Hematopoietic multipotent progenitor cell treated with erythropoietin and hydrocortisone succinate and interleukin-3 and kit ligand, for 15 days (in vitro differentiated cells): ENCODE data around the gene ATG13.
"Not testable (repeated sequence)": the region's sequence is repeated elsewhere in the genome, so short reads cannot be mapped to it uniquely, and the experiment has no call there.

ENCODE experiments used
- DNase-seq: peaks from one replicate; pipeline ENCODE4 v3.0.0-alpha.2; 2015; ENCODE audit warnings: low spot score

Gene ATG13

GRCh38 chr11:46697723-46698122, 80.4 kb downstream of the ATG13 start:
- no peak for DNase-seq

GRCh38 chr11:46698597-46698996, 81.2 kb downstream of the ATG13 start:
- no peak for DNase-seq

GRCh38 chr11:46700241-46701077, 83.1 kb downstream of the ATG13 start, which contains the start of the genes ARHGAP1 and ZNF408:
Gene ARHGAP1, minus strand, starts transcription at chr11:46700619. Its CDS starts 4,512 bp downstream, at chr11:46696107.
Gene ZNF408, plus strand, starts transcription at chr11:46701031. Its CDS starts 17 bp downstream, at chr11:46701048.
- peak; percentile 99 for DNase-seq

- DNase-seq, result no peak
Measured at GRCh38 chr11:46701078-46701654, 83.8 kb downstream of the ATG13 start.

- no peak for DNase-seq
Measured at GRCh38 chr11:46705070-46705688, 87.8 kb downstream of the ATG13 start.

- DNase-seq, result no peak
Measured at GRCh38 chr11:46706886-46707285, 89.5 kb downstream of the ATG13 start.

- not testable (repeated sequence) for DNase-seq
Measured at GRCh38 chr11:46709351-46709750, 92.0 kb downstream of the ATG13 start.

GRCh38 chr11:46710821-46711269, 93.5 kb downstream of the ATG13 start:
- DNase-seq, result no peak

- no peak for DNase-seq
Measured at GRCh38 chr11:46711303-46711702, 94.0 kb downstream of the ATG13 start.

- DNase-seq, result no peak
Measured at GRCh38 chr11:46712874-46713576, 95.7 kb downstream of the ATG13 start.

GRCh38 chr11:46717825-46718154, 100.4 kb downstream of the ATG13 start:
- not testable (repeated sequence) for DNase-seq

GRCh38 chr11:46718155-46719019, 101.0 kb downstream of the ATG13 start:
- no peak for DNase-seq

GRCh38 chr11:46719048-46719542, 101.7 kb downstream of the ATG13 start, which contains the start of gene F2:
Gene F2, plus strand, starts transcription at chr11:46719213. Its CDS starts 23 bp downstream, at chr11:46719236.
- DNase-seq, result no peak

- DNase-seq, result no peak
Measured at GRCh38 chr11:46719543-46720218, 102.3 kb downstream of the ATG13 start.

- DNase-seq, result no peak
Measured at GRCh38 chr11:46721286-46721685, 103.9 kb downstream of the ATG13 start.

- no peak for DNase-seq
Measured at GRCh38 chr11:46722566-46723358, 105.4 kb downstream of the ATG13 start.

GRCh38 chr11:46723359-46723680, 106.0 kb downstream of the ATG13 start:
- DNase-seq, result no peak

GRCh38 chr11:46724088-46724487, 106.7 kb downstream of the ATG13 start:
- DNase-seq, result no peak
